ENCODE measurements around the gene CYP2J2.

DNA sequence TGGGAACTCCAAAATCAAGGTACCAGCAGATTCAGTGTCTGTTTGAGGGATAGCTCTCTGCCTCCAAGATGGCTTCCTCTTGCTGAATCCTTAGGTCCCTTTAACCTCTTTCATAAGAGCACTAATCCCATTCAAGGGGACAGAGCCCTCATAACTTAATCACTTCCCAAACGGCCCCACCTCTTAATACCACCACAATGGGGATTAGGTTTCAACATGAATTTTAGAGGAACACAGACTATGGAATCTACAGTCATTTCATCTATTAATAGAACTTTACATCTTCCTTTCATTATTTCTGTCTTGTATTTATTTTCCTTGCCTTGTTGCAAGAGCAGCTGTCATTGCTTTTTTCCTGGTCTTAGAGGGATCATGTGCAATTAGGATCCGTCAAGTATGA is 81.5 kb downstream of the CYP2J2 start:
- TF ChIP-seq, protein P1, sequence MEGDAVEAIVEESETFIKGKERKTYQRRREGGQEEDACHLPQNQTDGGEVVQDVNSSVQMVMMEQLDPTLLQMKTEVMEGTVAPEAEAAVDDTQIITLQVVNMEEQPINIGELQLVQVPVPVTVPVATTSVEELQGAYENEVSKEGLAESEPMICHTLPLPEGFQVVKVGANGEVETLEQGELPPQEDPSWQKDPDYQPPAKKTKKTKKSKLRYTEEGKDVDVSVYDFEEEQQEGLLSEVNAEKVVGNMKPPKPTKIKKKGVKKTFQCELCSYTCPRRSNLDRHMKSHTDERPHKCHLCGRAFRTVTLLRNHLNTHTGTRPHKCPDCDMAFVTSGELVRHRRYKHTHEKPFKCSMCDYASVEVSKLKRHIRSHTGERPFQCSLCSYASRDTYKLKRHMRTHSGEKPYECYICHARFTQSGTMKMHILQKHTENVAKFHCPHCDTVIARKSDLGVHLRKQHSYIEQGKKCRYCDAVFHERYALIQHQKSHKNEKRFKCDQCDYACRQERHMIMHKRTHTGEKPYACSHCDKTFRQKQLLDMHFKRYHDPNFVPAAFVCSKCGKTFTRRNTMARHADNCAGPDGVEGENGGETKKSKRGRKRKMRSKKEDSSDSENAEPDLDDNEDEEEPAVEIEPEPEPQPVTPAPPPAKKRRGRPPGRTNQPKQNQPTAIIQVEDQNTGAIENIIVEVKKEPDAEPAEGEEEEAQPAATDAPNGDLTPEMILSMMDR (IDR thresholded peaks at IDR 0.05; ENCODE audit: low read length): no peak
- TF ChIP-seq EZH2 (IDR thresholded peaks at IDR 0.05; ENCODE audit: borderline replicate concordance, low read length): no peak

Data from OCI-LY1 (cell line).